CD4-positive, CD25-positive, alpha-beta regulatory T cell (primary cell): ENCODE results near the gene SLK. TPM values are rescaled to one million over a fixed set of nuclear protein-coding genes. Genes with fewer than 3 reads are reported as not detected.

ENCODE experiments used
- ATAC-seq, 2 donors: fragments of 150-1000 bp; cut with Tn5 transposase; one replicate each; pipeline ENCODE4 v1.10.0; 2021; ENCODE audit warnings: low read depth in 2 of 2, moderate number of reproducible peaks in 2 of 2, moderate library complexity in 1 of 2
- DNase-seq, 3 donors: peaks; one replicate each; pipeline versions ENCODE4 v3.0.0 to v3.0.0-alpha.2; 2012 to 2022; ENCODE audit warnings: mixed read lengths in 1 of 3
- H3K27ac ChIP-seq: one replicate; pipeline ENCODE4 v1.7.0; 2013; ENCODE audit warnings: mild to moderate bottlenecking, low read length; ENCODE audit not compliant: insufficient read depth, poor library complexity, severe bottlenecking
- H3K27me3 ChIP-seq: one replicate; pipeline ENCODE4 v1.7.0; 2013; ENCODE audit warnings: low read length; ENCODE audit not compliant: control insufficient read depth, insufficient read depth
- H3K36me3 ChIP-seq: one replicate; pipeline ENCODE4 v1.7.0; 2013; ENCODE audit warnings: mild to moderate bottlenecking, low read length, moderate library complexity; ENCODE audit not compliant: control insufficient read depth, insufficient read depth
- H3K4me1 ChIP-seq: 2 replicates; pipeline ENCODE4 v1.7.0; 2013; ENCODE audit warnings: mild to moderate bottlenecking, low read length; ENCODE audit not compliant: insufficient read depth, control insufficient read depth, poor library complexity, severe bottlenecking
- H3K4me3 ChIP-seq: one replicate; pipeline ENCODE4 v1.7.0; 2013; ENCODE audit warnings: low read depth, mild to moderate bottlenecking, low read length, moderate library complexity
- H3K9me3 ChIP-seq, 2 experiments: 1 replicate in 1 of 2; 2 replicates in 1 of 2; pipeline ENCODE4 v1.7.0; 2013; ENCODE audit warnings: low read length in 2 of 2, mild to moderate bottlenecking in 1 of 2, moderate library complexity in 1 of 2; ENCODE audit not compliant: control insufficient read depth in 2 of 2
- H3K27ac Mint-ChIP-seq, 3 donors: one replicate each; pipeline ENCODE4 v1.8.0; 2020 to 2022; ENCODE audit warnings: mild to moderate bottlenecking in 3 of 3, mixed read lengths in 3 of 3, moderate library complexity in 2 of 3
- H3K27me3 Mint-ChIP-seq: one replicate; pipeline ENCODE4 v1.8.0; 2022; ENCODE audit warnings: mild to moderate bottlenecking, mixed read lengths
- H3K36me3 Mint-ChIP-seq: one replicate; pipeline ENCODE4 v1.8.0; 2020; ENCODE audit warnings: mixed read lengths
- H3K4me1 Mint-ChIP-seq, 4 donors: one replicate each; pipeline ENCODE4 v1.8.0; 2020 to 2022; ENCODE audit warnings: mixed read lengths in 4 of 4, mild to moderate bottlenecking in 1 of 4
- H3K4me3 Mint-ChIP-seq, 4 donors: one replicate each; pipeline ENCODE4 v1.8.0; 2020 to 2022; ENCODE audit warnings: mild to moderate bottlenecking in 4 of 4, mixed read lengths in 4 of 4, moderate library complexity in 3 of 4
- H3K9me3 Mint-ChIP-seq, 7 donors: one replicate each; pipeline ENCODE4 v1.8.0; 2020 to 2022; ENCODE audit warnings: mixed read lengths in 7 of 7, mild to moderate bottlenecking in 3 of 7, moderate library complexity in 2 of 7
- polyA plus RNA-seq, 4 donors: library from polyadenylated mRNA; unstranded; fragments of 300-500 nt; fragmentation: Illumina TruSeq; gene quantifications; one replicate each; pipeline ENCODE4 v1.2.3, GENCODE V29; 2021
- total RNA-seq: library from RNA; stranded (reverse); gene quantifications from one replicate; pipeline ENCODE4 v1.2.3, GENCODE V29; 2022

SLK gene
- total and polyA plus RNA-seq, 5 donors from 2014 or later = 3.2 to 23.5 (median 3.4) TPM

GRCh38 chr10:104034401-104035193 is 67.7 kb downstream of the SLK start:
- Histone ChIP-seq H3K36me3 (peaks cover 3% of the 10 kb centered on the region), H3K9me3 (no peaks in the 10 kb centered on the region), H3K27me3 (no peaks in the 10 kb centered on the region), H3K4me3 (no peak overlapping the region), H3K4me1 (no peaks in the 10 kb centered on the region), H3K27ac (no peak overlapping the region)
- Mint-ChIP-seq H3K4me1 (peaks cover 0 to 2% (median under 1%) of the 10 kb centered on the region in 4 donors), H3K4me3 (no peak overlapping the region), H3K36me3 (peaks cover 13% of the 10 kb centered on the region), H3K27ac (no peak overlapping the region), H3K9me3 (no peaks in the 10 kb centered on the region), H3K27me3 (no peaks in the 10 kb centered on the region)
- ATAC-seq (no peak), DNase-seq (no peak)

GRCh38 chr10:104035194-104036068 is 68.5 kb downstream of the SLK start:
- no peak overlapping the region for H3K4me3 ChIP-seq
- no peaks in the 10 kb centered on the region for H3K27me3 Mint-ChIP-seq
- peaks cover 0 to 2% (median 0%) of the 10 kb centered on the region in 4 donors for H3K4me1 Mint-ChIP-seq
- H3K36me3 Mint-ChIP-seq = peaks cover 12% of the 10 kb centered on the region
- DNase-seq = no peak
- H3K36me3 ChIP-seq = peaks cover 2% of the 10 kb centered on the region
- no peak overlapping the region for H3K4me3 Mint-ChIP-seq
- H3K9me3 Mint-ChIP-seq = no peaks in the 10 kb centered on the region
- H3K27ac ChIP-seq = no peak overlapping the region
- no peak for ATAC-seq
- no peaks in the 10 kb centered on the region for H3K27me3 ChIP-seq
- no peaks in the 10 kb centered on the region for H3K4me1 ChIP-seq
- no peaks in the 10 kb centered on the region for H3K9me3 ChIP-seq
- H3K27ac Mint-ChIP-seq = no peak overlapping the region

- Histone ChIP-seq H3K27me3 (no peaks in the 10 kb centered on the region), H3K4me1 (no peaks in the 10 kb centered on the region), H3K4me3 (no peak overlapping the region), H3K27ac (no peak overlapping the region), H3K36me3 (peaks cover 2% of the 10 kb centered on the region), H3K9me3 (no peaks in the 10 kb centered on the region)
- no peaks in the 10 kb centered on the region for H3K9me3 Mint-ChIP-seq
- no peak overlapping the region for H3K4me3 Mint-ChIP-seq
- peaks cover 0 to 2% (median 0%) of the 10 kb centered on the region in 4 donors for H3K4me1 Mint-ChIP-seq
- no peak overlapping the region for H3K27ac Mint-ChIP-seq
- peaks cover 12% of the 10 kb centered on the region for H3K36me3 Mint-ChIP-seq
- H3K27me3 Mint-ChIP-seq = no peaks in the 10 kb centered on the region
- DNase-seq (no peak), ATAC-seq (no peak)
These were observed 69.1 kb downstream of the SLK start for GRCh38 chr10:104036069-104036384.

- H3K27ac ChIP-seq = no peak overlapping the region
- H3K36me3 ChIP-seq = peaks cover 2% of the 10 kb centered on the region
- ATAC-seq (no peak), DNase-seq (no peak)
- H3K9me3 ChIP-seq = no peaks in the 10 kb centered on the region
- Mint-ChIP-seq H3K27me3 (no peaks in the 10 kb centered on the region), H3K4me3 (no peak overlapping the region), H3K36me3 (peaks cover 8% of the 10 kb centered on the region), H3K9me3 (no peaks in the 10 kb centered on the region), H3K4me1 (peaks cover 0 to 2% (median 0%) of the 10 kb centered on the region in 4 donors), H3K27ac (no peak overlapping the region)
- no peaks in the 10 kb centered on the region for H3K4me1 ChIP-seq
- H3K4me3 ChIP-seq = no peak overlapping the region
- H3K27me3 ChIP-seq = no peaks in the 10 kb centered on the region
These were observed 69.7 kb downstream of the SLK start for GRCh38 chr10:104036518-104037260.

- Histone ChIP-seq H3K27ac (no peak overlapping the region), H3K9me3 (no peaks in the 10 kb centered on the region), H3K36me3 (peaks cover 2% of the 10 kb centered on the region), H3K4me1 (no peaks in the 10 kb centered on the region), H3K4me3 (no peak overlapping the region), H3K27me3 (no peaks in the 10 kb centered on the region)
- peaks cover 0 to 2% (median 0%) of the 10 kb centered on the region in 4 donors for H3K4me1 Mint-ChIP-seq
- no peak for ATAC-seq
- H3K27ac Mint-ChIP-seq = no peak overlapping the region
- no peak overlapping the region for H3K4me3 Mint-ChIP-seq
- DNase-seq = no peak
- H3K36me3 Mint-ChIP-seq = peaks cover 4% of the 10 kb centered on the region
- no peaks in the 10 kb centered on the region for H3K9me3 Mint-ChIP-seq
- no peaks in the 10 kb centered on the region for H3K27me3 Mint-ChIP-seq
These were observed 70.5 kb downstream of the SLK start for GRCh38 chr10:104037261-104037951.

GRCh38 chr10:104038537-104038936 is 71.6 kb downstream of the SLK start:
- Histone ChIP-seq H3K27ac (no peak overlapping the region), H3K36me3 (no peaks in the 10 kb centered on the region), H3K4me3 (no peak overlapping the region), H3K4me1 (no peaks in the 10 kb centered on the region), H3K9me3 (no peaks in the 10 kb centered on the region), H3K27me3 (no peaks in the 10 kb centered on the region)
- Mint-ChIP-seq H3K9me3 (no peaks in the 10 kb centered on the region), H3K4me1 (peaks cover 0 to 2% (median under 1%) of the 10 kb centered on the region in 4 donors), H3K36me3 (no peaks in the 10 kb centered on the region), H3K27ac (no peak overlapping the region), H3K4me3 (no peak overlapping the region), H3K27me3 (no peaks in the 10 kb centered on the region)
- ATAC-seq (no peak), DNase-seq (no peak)
